Fibroblast of lung (primary cell): ENCODE measurements around the gene DYNLRB2. TPM values are rescaled to one million over a fixed set of nuclear protein-coding genes. Genes with fewer than 3 reads are reported as not detected.

Experiments used
- DNase-seq, 2 donors: peaks; one replicate each; pipeline versions ENCODE4 v3.0.0 to v3.0.0-alpha.2; 2010; ENCODE audit warnings: low read depth in 2 of 2
- H2AFZ ChIP-seq: 2 replicates; pipeline ENCODE4 v1.5.1; 2012; ENCODE audit warnings: low read length, control low read depth, inconsistent platforms
- H3K27ac ChIP-seq: 2 replicates; pipeline ENCODE4 v1.5.1; 2011; ENCODE audit warnings: low read length, control low read depth; ENCODE audit not compliant: insufficient read depth
- H3K27me3 ChIP-seq: 2 replicates; pipeline ENCODE4 v1.5.1; 2011; ENCODE audit warnings: mild to moderate bottlenecking, low read length; ENCODE audit not compliant: control insufficient read depth, insufficient read depth
- H3K36me3 ChIP-seq: 2 replicates; pipeline ENCODE4 v1.5.1; 2011; ENCODE audit warnings: low read length; ENCODE audit not compliant: control insufficient read depth, insufficient read depth
- H3K4me1 ChIP-seq: 2 replicates; pipeline ENCODE4 v1.5.1; 2011; ENCODE audit warnings: low read length; ENCODE audit not compliant: control insufficient read depth, insufficient read depth; ENCODE audit errors: extremely low read depth
- H3K4me2 ChIP-seq: 2 replicates; pipeline ENCODE4 v1.5.1; 2011; ENCODE audit warnings: low read length, control low read depth; ENCODE audit not compliant: insufficient read depth; ENCODE audit errors: extremely low read depth
- H3K4me3 ChIP-seq, 4 experiments: fragments of 200-600 bp in 1 of 4; sonication (generic) in 1 of 4; replicated peaks in 1 of 4; 2 replicates each; pipeline ENCODE4 v1.5.1; 2011 to 2016; ENCODE audit warnings: low read length in 4 of 4, low read depth in 3 of 4, mild to moderate bottlenecking in 3 of 4, control low read depth in 2 of 4, inconsistent platforms in 1 of 4, mixed read lengths in 1 of 4; ENCODE audit not compliant: insufficient read depth in 1 of 4; ENCODE audit errors: control extremely low read depth in 1 of 4
- H3K79me2 ChIP-seq: 2 replicates; pipeline ENCODE4 v1.5.1; 2012; ENCODE audit warnings: mild to moderate bottlenecking, low read length, inconsistent platforms; ENCODE audit not compliant: control insufficient read depth, insufficient read depth
- H3K9ac ChIP-seq: 2 replicates; pipeline ENCODE4 v1.5.1; 2011; ENCODE audit warnings: mild to moderate bottlenecking, low read length, control low read depth; ENCODE audit not compliant: insufficient read depth
- H3K9me3 ChIP-seq: 2 replicates; pipeline ENCODE4 v1.5.1; 2012; ENCODE audit warnings: low read depth, low read length; ENCODE audit not compliant: control insufficient read depth, insufficient read depth
- H4K20me1 ChIP-seq: 2 replicates; pipeline ENCODE4 v1.5.1; 2011; ENCODE audit warnings: low read length; ENCODE audit not compliant: control insufficient read depth, insufficient read depth; ENCODE audit errors: extremely low read depth
- EZH2 ChIP-seq: IDR thresholded peaks from 2 replicates; pipeline ENCODE4 v1.5.1; 2012; ENCODE audit warnings: low read length, control low read depth, mild to moderate bottlenecking; ENCODE audit errors: missing control alignments
- polyA plus RNA-seq, 2 donors: library from polyadenylated mRNA; depleted of rRNA in 1 of 2; stranded (reverse) in 1 of 2; unstranded in 1 of 2; fragments of >200 nt; gene quantifications; 2 replicates each; pipeline ENCODE4 v1.2.1, GENCODE V29; 2011 to 2012; ENCODE audit warnings: missing spikeins in 1 of 2
- total RNA-seq: library from RNA; depleted of rRNA; stranded (reverse); fragments of >200 nt; gene quantifications from 2 replicates; pipeline ENCODE4 v1.2.1, GENCODE V29; 2014
- TF ChIP-seq, protein P1 (sequence below), 2 donors: IDR thresholded peaks in 1 of 2; conservative IDR thresholded peaks in 1 of 2; 1 replicate in 1 of 2; 2 replicates in 1 of 2; pipeline ENCODE4 v1.5.1; 2011 to 2012; ENCODE audit warnings: low read length in 2 of 2, control low read depth in 1 of 2, inconsistent platforms in 1 of 2, low read depth in 1 of 2, mild to moderate bottlenecking in 1 of 2

The DYNLRB2 gene
- total and polyA plus RNA-seq, 2 donors (not counting 1 experiment from before 2014, with no cell fraction given) = 0.33 TPM; not detected in 1

DNA sequence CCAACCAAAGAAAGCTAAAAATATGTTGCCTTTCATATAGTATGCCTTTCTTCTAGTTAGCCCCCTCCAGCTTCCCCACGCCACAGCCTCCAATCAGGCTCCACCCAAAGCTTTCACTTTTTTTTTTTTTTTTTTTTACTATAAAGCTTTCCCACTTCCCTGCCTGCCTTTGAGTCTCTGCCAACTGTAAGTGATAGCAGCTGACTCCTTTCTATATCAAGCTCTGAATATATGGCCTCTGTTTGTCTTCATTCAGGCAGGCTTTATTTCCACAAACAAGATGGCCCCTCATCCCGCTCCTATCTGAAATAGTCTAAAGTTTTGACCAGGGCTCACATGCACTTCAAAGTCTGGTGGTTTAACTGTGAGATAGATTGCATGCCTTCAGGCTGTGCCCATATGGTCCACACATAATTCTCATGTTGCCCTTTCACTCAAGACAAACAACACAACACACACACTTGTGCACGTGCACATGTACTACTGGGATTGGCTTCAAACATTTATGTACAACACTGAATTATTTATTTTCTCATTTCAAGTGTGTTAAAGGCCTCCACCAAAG lies 39.8 kb upstream of the DYNLRB2 start:
- H3K4me2 ChIP-seq = no peak overlapping the region
- no peaks in the 10 kb centered on the region for H3K4me1 ChIP-seq
- no peak overlapping the region for H3K4me3 ChIP-seq
- no peaks in the 10 kb centered on the region for H3K27me3 ChIP-seq
- H2AFZ ChIP-seq = no peak overlapping the region
- no peak overlapping the region for H3K9ac ChIP-seq
- no peaks in the 10 kb centered on the region for H3K36me3 ChIP-seq
- no peak overlapping the region for H3K27ac ChIP-seq
- H4K20me1 ChIP-seq = no peaks in the 10 kb centered on the region
- no peaks in the 10 kb centered on the region for H3K9me3 ChIP-seq
- DNase-seq = no peak
- no peaks in the 10 kb centered on the region for H3K79me2 ChIP-seq
- TF ChIP-seq, protein P1, sequence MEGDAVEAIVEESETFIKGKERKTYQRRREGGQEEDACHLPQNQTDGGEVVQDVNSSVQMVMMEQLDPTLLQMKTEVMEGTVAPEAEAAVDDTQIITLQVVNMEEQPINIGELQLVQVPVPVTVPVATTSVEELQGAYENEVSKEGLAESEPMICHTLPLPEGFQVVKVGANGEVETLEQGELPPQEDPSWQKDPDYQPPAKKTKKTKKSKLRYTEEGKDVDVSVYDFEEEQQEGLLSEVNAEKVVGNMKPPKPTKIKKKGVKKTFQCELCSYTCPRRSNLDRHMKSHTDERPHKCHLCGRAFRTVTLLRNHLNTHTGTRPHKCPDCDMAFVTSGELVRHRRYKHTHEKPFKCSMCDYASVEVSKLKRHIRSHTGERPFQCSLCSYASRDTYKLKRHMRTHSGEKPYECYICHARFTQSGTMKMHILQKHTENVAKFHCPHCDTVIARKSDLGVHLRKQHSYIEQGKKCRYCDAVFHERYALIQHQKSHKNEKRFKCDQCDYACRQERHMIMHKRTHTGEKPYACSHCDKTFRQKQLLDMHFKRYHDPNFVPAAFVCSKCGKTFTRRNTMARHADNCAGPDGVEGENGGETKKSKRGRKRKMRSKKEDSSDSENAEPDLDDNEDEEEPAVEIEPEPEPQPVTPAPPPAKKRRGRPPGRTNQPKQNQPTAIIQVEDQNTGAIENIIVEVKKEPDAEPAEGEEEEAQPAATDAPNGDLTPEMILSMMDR (conservative IDR thresholded peaks at IDR 0.05 in 1 of 2, IDR thresholded peaks at IDR 0.05 in 1 of 2; ENCODE audit: low read depth in 1 of 2, low read length in 2 of 2) = no peak
- TF ChIP-seq EZH2 = no peak

DNA sequence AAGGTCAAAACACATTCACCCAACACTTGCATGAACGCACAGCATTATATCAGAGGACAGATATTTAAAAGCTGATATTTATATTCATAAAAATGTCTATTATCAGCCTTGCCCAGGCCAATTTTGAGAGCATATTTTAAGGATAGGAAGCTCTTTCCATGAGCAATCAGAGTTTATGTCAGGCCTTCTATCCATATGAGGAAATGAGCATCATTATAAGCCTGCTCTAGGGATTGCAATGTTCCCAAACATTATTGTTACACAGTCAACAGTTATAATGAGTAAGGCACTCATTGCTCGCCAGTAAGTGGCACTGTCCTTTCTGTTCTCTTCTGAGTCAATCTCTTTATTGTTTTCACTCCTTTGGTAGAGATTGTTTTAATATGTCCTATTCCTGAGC lies 37.7 kb upstream of the DYNLRB2 start:
- no peak for TF ChIP-seq EZH2
- TF ChIP-seq, protein P1 (conservative IDR thresholded peaks at IDR 0.05 in 1 of 2, IDR thresholded peaks at IDR 0.05 in 1 of 2; ENCODE audit: low read depth in 1 of 2, low read length in 2 of 2) = no peak

DNA sequence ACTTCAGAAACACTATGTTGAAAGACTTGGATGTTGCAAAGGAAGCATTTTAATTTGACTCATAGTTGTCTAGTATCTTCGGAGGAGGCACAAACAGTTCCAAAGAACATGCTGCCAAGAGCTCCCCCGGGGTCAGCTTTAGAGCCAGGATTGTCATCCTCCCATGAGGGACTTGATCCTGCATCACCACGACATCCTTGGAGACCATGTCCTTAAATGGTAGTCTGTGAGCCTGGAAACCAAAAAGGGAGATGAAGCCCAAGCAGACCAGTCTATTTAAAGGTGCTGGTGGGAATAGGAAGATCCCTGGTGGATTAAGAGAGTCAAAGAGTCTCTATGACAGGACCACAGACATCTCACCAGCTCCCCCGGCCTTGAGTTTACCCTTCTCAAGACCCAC lies 33.3 kb upstream of the DYNLRB2 start:
- Histone ChIP-seq H3K79me2 (no peaks in the 10 kb centered on the region), H3K4me2 (no peak overlapping the region), H3K36me3 (no peaks in the 10 kb centered on the region), H3K4me1 (no peaks in the 10 kb centered on the region), H2AFZ (no peak overlapping the region), H3K27me3 (no peaks in the 10 kb centered on the region), H3K9me3 (no peaks in the 10 kb centered on the region), H3K27ac (no peak overlapping the region), H3K4me3 (no peak overlapping the region), H4K20me1 (no peaks in the 10 kb centered on the region), H3K9ac (no peak overlapping the region)
- no peak for DNase-seq
- TF ChIP-seq, protein P1 (conservative IDR thresholded peaks at IDR 0.05 in 1 of 2, IDR thresholded peaks at IDR 0.05 in 1 of 2; ENCODE audit: low read depth in 1 of 2, low read length in 2 of 2) = no peak
- TF ChIP-seq EZH2 = no peak

More for the DNA sequence above, 37.7 kb upstream of the DYNLRB2 start:
- Histone ChIP-seq H3K27me3 (no peaks in the 10 kb centered on the region), H3K4me2 (no peak overlapping the region), H3K9ac (no peak overlapping the region), H4K20me1 (no peaks in the 10 kb centered on the region), H3K27ac (no peak overlapping the region), H3K36me3 (no peaks in the 10 kb centered on the region), H3K79me2 (no peaks in the 10 kb centered on the region), H2AFZ (no peak overlapping the region), H3K4me3 (no peak overlapping the region), H3K4me1 (no peaks in the 10 kb centered on the region), H3K9me3 (no peaks in the 10 kb centered on the region)
- no peak for DNase-seq
